ENCODE data around the gene KRT7. TPM values are rescaled to one million over a fixed set of nuclear protein-coding genes. Genes with fewer than 3 reads are reported as not detected.

The KRT7 gene
- total RNA-seq, 1 donor: 27.9 TPM

GRCh38 chr12:52280796-52281560 lies 47.9 kb downstream of the KRT7 start:
- no peaks in the 10 kb centered on the region for H3K27me3 ChIP-seq (ENCODE audit: insufficient read depth, low read length)
- H3K9me3 ChIP-seq (ENCODE audit: low read depth, low read length): no peaks in the 10 kb centered on the region
- peak overlapping the region; percentile 27 for H3K4me3 ChIP-seq (ENCODE audit: insufficient read depth, low read length)
- peaks cover 49% of the 10 kb centered on the region for H3K4me1 ChIP-seq (ENCODE audit: insufficient read depth, low read length)
- peak overlapping the region; percentile 59 for H3K4me2 ChIP-seq (ENCODE audit: insufficient read depth, low read length)
- H3K27ac ChIP-seq (ENCODE audit: low read depth, low read length): peak overlapping the region; percentile 99
- no peak overlapping the region for H2AFZ ChIP-seq (ENCODE audit: low read length)
- peak; percentile 98 for DNase-seq (ENCODE audit: insufficient read length, low spot score, missing footprints)
- TF ChIP-seq CTCF (IDR thresholded peaks at IDR 0.05; ENCODE audit: extremely low read depth, low read depth, low read length): no peak
- no peaks in the 10 kb centered on the region for H3K79me2 ChIP-seq (ENCODE audit: insufficient read depth, low read length)
- no peaks in the 10 kb centered on the region for H4K20me1 ChIP-seq (ENCODE audit: insufficient read depth, low read length)
- H3K36me3 ChIP-seq (ENCODE audit: insufficient read depth, low read length): no peaks in the 10 kb centered on the region

GRCh38 chr12:52284562-52285171 lies 51.6 kb downstream of the KRT7 start:
- TF ChIP-seq CTCF (IDR thresholded peaks at IDR 0.05; ENCODE audit: extremely low read depth, low read depth, low read length): no peak
- no peaks in the 10 kb centered on the region for H3K9me3 ChIP-seq (ENCODE audit: low read depth, low read length)
- no peak overlapping the region for H3K4me2 ChIP-seq (ENCODE audit: insufficient read depth, low read length)
- no peaks in the 10 kb centered on the region for H3K36me3 ChIP-seq (ENCODE audit: insufficient read depth, low read length)
- H3K4me1 ChIP-seq (ENCODE audit: insufficient read depth, low read length): peaks cover 41% of the 10 kb centered on the region
- H2AFZ ChIP-seq (ENCODE audit: low read length): no peak overlapping the region
- H4K20me1 ChIP-seq (ENCODE audit: insufficient read depth, low read length): no peaks in the 10 kb centered on the region
- peak overlapping the region; percentile 78 for H3K27ac ChIP-seq (ENCODE audit: low read depth, low read length)
- no peak overlapping the region for H3K4me3 ChIP-seq (ENCODE audit: insufficient read depth, low read length)
- DNase-seq (ENCODE audit: insufficient read length, low spot score, missing footprints): no peak
- H3K79me2 ChIP-seq (ENCODE audit: insufficient read depth, low read length): no peaks in the 10 kb centered on the region
- H3K27me3 ChIP-seq (ENCODE audit: insufficient read depth, low read length): no peaks in the 10 kb centered on the region

GRCh38 chr12:52285172-52285745 lies 52.2 kb downstream of the KRT7 start:
- peak overlapping the region; percentile 78 for H3K27ac ChIP-seq (ENCODE audit: low read depth, low read length)
- no peaks in the 10 kb centered on the region for H3K9me3 ChIP-seq (ENCODE audit: low read depth, low read length)
- no peaks in the 10 kb centered on the region for H4K20me1 ChIP-seq (ENCODE audit: insufficient read depth, low read length)
- no peak overlapping the region for H3K4me3 ChIP-seq (ENCODE audit: insufficient read depth, low read length)
- H3K79me2 ChIP-seq (ENCODE audit: insufficient read depth, low read length): no peaks in the 10 kb centered on the region
- no peak for TF ChIP-seq CTCF (IDR thresholded peaks at IDR 0.05; ENCODE audit: extremely low read depth, low read depth, low read length)
- DNase-seq (ENCODE audit: insufficient read length, low spot score, missing footprints): peak; percentile 97
- H3K4me2 ChIP-seq (ENCODE audit: insufficient read depth, low read length): no peak overlapping the region
- no peaks in the 10 kb centered on the region for H3K27me3 ChIP-seq (ENCODE audit: insufficient read depth, low read length)
- peaks cover 35% of the 10 kb centered on the region for H3K4me1 ChIP-seq (ENCODE audit: insufficient read depth, low read length)
- H2AFZ ChIP-seq (ENCODE audit: low read length): no peak overlapping the region
- H3K36me3 ChIP-seq (ENCODE audit: insufficient read depth, low read length): no peaks in the 10 kb centered on the region
